GM12873 (cell line): ENCODE measurements around the gene FOCAD.

Experiments
- CTCF ChIP-seq: IDR thresholded peaks from 2 replicates; pipeline ENCODE4 v1.5.1; 2012; ENCODE audit warnings: low read depth, mild to moderate bottlenecking, moderate library complexity, low read length, control low read depth; ENCODE audit not compliant: insufficient read depth; ENCODE audit errors: missing control alignments

The FOCAD gene

GRCh38 chr9:20837166-20837565 lies 153.1 kb downstream of the FOCAD start:
- no peak for TF ChIP-seq CTCF

GRCh38 chr9:20838218-20838617 lies 154.2 kb downstream of the FOCAD start:
- no peak for TF ChIP-seq CTCF

- TF ChIP-seq CTCF, result no peak
These were observed 160.9 kb downstream of the FOCAD start for GRCh38 chr9:20844916-20845315.

GRCh38 chr9:20848490-20848889 lies 164.4 kb downstream of the FOCAD start:
- TF ChIP-seq CTCF, result no peak

GRCh38 chr9:20853866-20854265 lies 169.8 kb downstream of the FOCAD start:
- no peak for TF ChIP-seq CTCF

- TF ChIP-seq CTCF, result no peak
These were observed 170.4 kb downstream of the FOCAD start for GRCh38 chr9:20854444-20854843.

- no peak for TF ChIP-seq CTCF
These were observed 179.9 kb downstream of the FOCAD start for GRCh38 chr9:20863945-20864344.
